ENCODE measurements around the gene HMGB4. TPM values are rescaled to one million over a fixed set of nuclear protein-coding genes. Genes with fewer than 3 reads are reported as not detected.

HMGB4 gene
- polyA plus RNA-seq, 1 donor from 2014 or later: not detected

DNA sequence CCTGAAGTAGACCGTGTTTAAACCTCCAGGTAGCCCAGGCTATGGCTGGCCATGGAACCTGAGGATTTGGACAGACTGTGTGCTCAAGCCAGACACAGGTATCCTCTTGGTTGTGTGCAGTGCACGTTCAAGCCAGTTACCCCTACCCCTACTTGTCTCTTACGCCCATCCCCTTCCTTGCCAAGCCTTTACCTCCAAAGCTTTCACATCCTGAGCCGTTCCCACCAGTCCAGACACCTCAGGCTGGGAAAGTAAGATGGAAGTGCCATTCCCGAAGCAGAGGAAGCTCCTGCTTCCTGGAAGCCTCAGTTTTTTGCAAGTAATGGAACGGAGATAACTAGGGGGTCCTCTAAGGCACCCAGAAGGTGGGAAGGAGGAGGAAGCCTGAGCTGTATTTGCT, 41.5 kb upstream of the HMGB4 start:
- H3K9me3 ChIP-seq (ENCODE audit: low read length): no peaks in the 10 kb centered on the region
- no peaks in the 10 kb centered on the region for H3K9me2 ChIP-seq (ENCODE audit: insufficient read depth, low read length)
- TF ChIP-seq REST (IDR thresholded peaks at IDR 0.05; ENCODE audit: borderline replicate concordance) (no peak), CTCF (IDR thresholded peaks at IDR 0.05; ENCODE audit: poor library complexity, severe bottlenecking) (no peak), RAD21 (conservative IDR thresholded peaks at IDR 0.05) (no peak), EZH2 (IDR thresholded peaks at IDR 0.05; ENCODE audit: borderline replicate concordance, insufficient read depth, low read length, poor library complexity, severe bottlenecking) (no peak), MXI1 (conservative IDR thresholded peaks at IDR 0.05; ENCODE audit: poor library complexity, severe bottlenecking) (no peak), POLR2AphosphoS5 (IDR thresholded peaks at IDR 0.05) (no peak), TAF1 (IDR thresholded peaks at IDR 0.05; ENCODE audit: low read depth) (no peak), SMC3 (conservative IDR thresholded peaks at IDR 0.05; ENCODE audit: poor library complexity) (no peak), EP300 (conservative IDR thresholded peaks at IDR 0.05; ENCODE audit: poor library complexity, severe bottlenecking) (no peak)
- no peak overlapping the region for H3K4me2 ChIP-seq (ENCODE audit: low read length)
- H2AFZ ChIP-seq (ENCODE audit: low read depth, low read length): no peak overlapping the region
- H3K9ac ChIP-seq (ENCODE audit: low read length): no peak overlapping the region
- H3K27ac ChIP-seq (ENCODE audit: low read length): no peak overlapping the region
- H3F3A ChIP-seq (ENCODE audit: insufficient read depth, low read length, poor library complexity, severe bottlenecking): no peaks in the 10 kb centered on the region
- H3K27me3 ChIP-seq (ENCODE audit: insufficient read depth, low read depth, low read length): no peaks in the 10 kb centered on the region
- H4K20me1 ChIP-seq (ENCODE audit: insufficient read depth): no peaks in the 10 kb centered on the region
- no peaks in the 10 kb centered on the region for H3K79me2 ChIP-seq (replicated peaks; ENCODE audit: insufficient read depth, low read length)
- no peaks in the 10 kb centered on the region for H3K36me3 ChIP-seq (ENCODE audit: insufficient read depth, low read length)
- no peak overlapping the region for H3K4me3 ChIP-seq (ENCODE audit: low read length)

DNA sequence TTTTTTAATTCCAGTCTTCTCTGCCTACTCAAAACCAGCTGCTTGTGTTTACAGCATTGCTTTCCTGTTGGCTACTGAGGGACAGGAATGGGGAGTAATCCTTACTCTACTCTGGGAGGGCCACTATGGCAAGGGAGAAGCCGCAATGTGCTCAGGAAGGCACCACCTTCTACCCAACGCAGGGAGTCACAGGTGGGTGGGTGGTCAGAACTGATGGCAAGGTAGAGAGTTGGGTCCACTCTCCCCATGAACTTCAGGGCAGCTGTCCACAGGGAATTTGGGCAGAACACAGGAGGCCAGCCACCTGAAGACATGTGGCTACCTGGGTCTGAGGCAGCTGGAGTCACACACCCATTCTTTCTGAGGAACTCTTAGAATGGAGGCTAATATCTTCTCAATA, 40.5 kb upstream of the HMGB4 start:
- Histone ChIP-seq H3K9ac (ENCODE audit: low read length) (no peak overlapping the region), H4K20me1 (ENCODE audit: insufficient read depth) (no peaks in the 10 kb centered on the region), H3K9me2 (ENCODE audit: insufficient read depth, low read length) (no peaks in the 10 kb centered on the region), H3F3A (ENCODE audit: insufficient read depth, low read length, poor library complexity, severe bottlenecking) (no peaks in the 10 kb centered on the region), H3K27me3 (ENCODE audit: insufficient read depth, low read depth, low read length) (no peaks in the 10 kb centered on the region), H3K4me2 (ENCODE audit: low read length) (no peak overlapping the region), H3K4me3 (ENCODE audit: low read length) (no peak overlapping the region), H3K27ac (ENCODE audit: low read length) (no peak overlapping the region), H3K9me3 (ENCODE audit: low read length) (no peaks in the 10 kb centered on the region), H2AFZ (ENCODE audit: low read depth, low read length) (no peak overlapping the region), H3K79me2 (replicated peaks; ENCODE audit: insufficient read depth, low read length) (no peaks in the 10 kb centered on the region), H3K36me3 (ENCODE audit: insufficient read depth, low read length) (no peaks in the 10 kb centered on the region)
- TF ChIP-seq TAF1 (IDR thresholded peaks at IDR 0.05; ENCODE audit: low read depth) (no peak), RAD21 (conservative IDR thresholded peaks at IDR 0.05) (no peak), REST (IDR thresholded peaks at IDR 0.05; ENCODE audit: borderline replicate concordance) (no peak), EP300 (conservative IDR thresholded peaks at IDR 0.05; ENCODE audit: poor library complexity, severe bottlenecking) (no peak), POLR2AphosphoS5 (IDR thresholded peaks at IDR 0.05) (no peak), CTCF (IDR thresholded peaks at IDR 0.05; ENCODE audit: poor library complexity, severe bottlenecking) (no peak), MXI1 (conservative IDR thresholded peaks at IDR 0.05; ENCODE audit: poor library complexity, severe bottlenecking) (no peak), EZH2 (IDR thresholded peaks at IDR 0.05; ENCODE audit: borderline replicate concordance, insufficient read depth, low read length, poor library complexity, severe bottlenecking) (no peak), SMC3 (conservative IDR thresholded peaks at IDR 0.05; ENCODE audit: poor library complexity) (no peak)

Measured in neural cell (in vitro differentiated cells).